Psoas muscle (tissue), 8 donors: ENCODE data around the gene EPHA2. TPM values are rescaled to one million over a fixed set of nuclear protein-coding genes. Genes with fewer than 3 reads are reported as not detected.

ENCODE experiments used
- ATAC-seq, 4 donors: fragments of 200-7000 bp; cut with Tn5 transposase; one replicate each; pipeline ENCODE4 v1.9.1; 2020; ENCODE audit warnings: moderate library complexity in 3 of 4, mild to moderate bottlenecking in 2 of 4
- DNase-seq, 2 donors: peaks; one replicate each; pipeline ENCODE4 v3.0.0-alpha.2; 2020
- H3K27ac ChIP-seq: fragments of 200-600 bp; one replicate; pipeline ENCODE4 v1.8.0; 2022
- H3K27me3 ChIP-seq, 3 donors: fragments of 200-600 bp in 1 of 3; one replicate each; pipeline versions ENCODE4 v1.6.1 to v1.8.0; 2013 to 2022; ENCODE audit warnings: low read length in 2 of 3, mild to moderate bottlenecking in 2 of 3, moderate library complexity in 1 of 3; ENCODE audit not compliant: insufficient read depth in 3 of 3
- H3K36me3 ChIP-seq, 2 donors: fragments of 200-600 bp in 1 of 2; one replicate each; pipeline versions ENCODE4 v1.6.1 to v1.8.0; 2013 to 2022; ENCODE audit warnings: low read depth in 1 of 2, mild to moderate bottlenecking in 1 of 2, moderate library complexity in 1 of 2; ENCODE audit not compliant: insufficient read depth in 1 of 2
- H3K4me1 ChIP-seq: fragments of 200-600 bp; one replicate; pipeline ENCODE4 v1.8.0; 2022
- H3K4me3 ChIP-seq: fragments of 200-600 bp; one replicate; pipeline ENCODE4 v1.8.0; 2022; ENCODE audit warnings: mild to moderate bottlenecking
- H3K9me3 ChIP-seq: fragments of 200-600 bp; one replicate; pipeline ENCODE4 v1.8.0; 2022
- CTCF ChIP-seq: fragments of 200-600 bp; IDR thresholded peaks from one replicate; pipeline ENCODE4 v1.8.0; 2022; ENCODE audit warnings: antibody characterized with exemption
- WGBS, 3 donors: extraction: QIAGEN DNeasy Blood & Tissue Kit; methylation state at CpG; one replicate each; pipeline versions ENCODE4 v1.1.6 to v1.1.7; 2013; 5-methylcytosine and 5-hydroxymethylcytosine counted together
- intact Hi-C, 2 donors: fragments of 100-400 bp; cut with DNase I; formaldehyde crosslinking; loops; one replicate each; pipeline versions ENCODE4 v1.11.0 to v1.14.2; 2022
- polyA plus RNA-seq, 3 donors: library from polyadenylated mRNA; stranded (reverse); fragments of 200-250 nt; gene quantifications; one replicate each; pipeline ENCODE4 v1.2.3, GENCODE V29; 2013
- total RNA-seq, 4 donors: library from RNA; stranded (reverse); fragmentation: NEBNext Ultra II Directional in 2 of 4; extraction: Animal tissue kit (Norgen Biotek cat#: 25700) in 2 of 4; gene quantifications; one replicate each; pipeline versions ENCODE4 v1.2.1 to v1.2.4, GENCODE V29; 2021 to 2023
- donor health status: healthy with polysubstance abuse.
- donor health status: DM: no; HTN: no; CAD: no; lungs with moderate emphysema.
- donor health status: Bipolar disorder and iron deficiency.
- donor health status: healthy.
- donor health status: DM: yes; HTN: yes; CAD: no.
- donor health status: DM: no; HTN: no; CAD: no.
- donor health status: DM: no; HTN: no; CAD: no.
- donor health status: DM: yes; HTN: yes; CAD: no.

EPHA2 gene
- total and polyA plus RNA-seq, 7 donors: 1.3 to 8.0 (median 3.2) TPM

GRCh38 chr1:16145030-16145661, 10.7 kb downstream of the EPHA2 start:
- DNase-seq (peak; percentile 80 to 83), ATAC-seq (peak; percentile 46 to 58 (median 54))
- Histone ChIP-seq H3K27me3 (peaks cover 0 to 47% (median 2%) of the 10 kb centered on the region in 3 donors), H3K9me3 (no peaks in the 10 kb centered on the region), H3K36me3 (peaks cover 0 to 17% of the 10 kb centered on the region in 2 donors), H3K27ac (peak overlapping the region; percentile 70), H3K4me1 (peaks cover 33% of the 10 kb centered on the region), H3K4me3 (peak overlapping the region; percentile 50)
- intact Hi-C loops: no loop called here
- TF ChIP-seq CTCF: no peak
- WGBS, 3 donors: 12 to 15% (median 14%) methylated on average over 18 to 19 of the region's 19 CpGs

- 63 to 72% (median 71%) methylated on average over 8 of the region's 8 CpGs for WGBS, 3 donors
Measured at GRCh38 chr1:16144325-16145029, 11.4 kb downstream of the EPHA2 start.

GRCh38 chr1:16143566-16144324, 12.1 kb downstream of the EPHA2 start:
- TF ChIP-seq CTCF: no peak
- ATAC-seq (no peak), DNase-seq (no peak)
- H3K4me3 ChIP-seq: no peak overlapping the region
- WGBS, 3 donors: 84 to 89% (median 86%) methylated on average over 14 to 18 of the region's 18 CpGs
- peak overlapping the region; percentile 70 for H3K27ac ChIP-seq
- peaks cover 0 to 13% of the 10 kb centered on the region in 2 donors for H3K36me3 ChIP-seq
- H3K27me3 ChIP-seq: peaks cover 0 to 47% (median 2%) of the 10 kb centered on the region in 3 donors
- H3K9me3 ChIP-seq: no peaks in the 10 kb centered on the region
- H3K4me1 ChIP-seq: peaks cover 36% of the 10 kb centered on the region
- intact Hi-C loops: loop anchor here in 1 of 2 donors (5.0 kb wide), 1 partner anchor 39 kb away; no protein-coding TSS in a partner anchor

More at GRCh38 chr1:16144325-16145029, 11.4 kb downstream of the EPHA2 start:
- Histone ChIP-seq H3K4me3 (peak overlapping the region; percentile 50), H3K4me1 (peaks cover 33% of the 10 kb centered on the region), H3K27me3 (peaks cover 0 to 47% (median 2%) of the 10 kb centered on the region in 3 donors), H3K9me3 (no peaks in the 10 kb centered on the region), H3K36me3 (peaks cover 0 to 14% of the 10 kb centered on the region in 2 donors), H3K27ac (peak overlapping the region; percentile 70)
- TF ChIP-seq CTCF: no peak
- intact Hi-C loops: loop anchor here in 1 of 2 donors (5.0 kb wide), 1 partner anchor 38 kb away; no protein-coding TSS in a partner anchor
- DNase-seq (no peak), ATAC-seq (no peak)

GRCh38 chr1:16143005-16143565, 12.8 kb downstream of the EPHA2 start:
- peaks cover 0 to 44% (median 2%) of the 10 kb centered on the region in 3 donors for H3K27me3 ChIP-seq
- H3K4me1 ChIP-seq: peaks cover 36% of the 10 kb centered on the region
- 97 to 98% (median 98%) methylated on average over 7 of the region's 7 CpGs for WGBS, 3 donors
- intact Hi-C loops: loop anchor here in 1 of 2 donors (5.0 kb wide), 1 partner anchor 39 kb away; no protein-coding TSS in a partner anchor
- DNase-seq (no peak), ATAC-seq (no peak)
- no peak for TF ChIP-seq CTCF
- no peaks in the 10 kb centered on the region for H3K9me3 ChIP-seq
- H3K36me3 ChIP-seq: peaks cover 0 to 7% of the 10 kb centered on the region in 2 donors
- H3K27ac ChIP-seq: no peak overlapping the region
- H3K4me3 ChIP-seq: no peak overlapping the region
